Mononuclear cell (primary cell): ENCODE data around the gene PCDHAC2. TPM values are rescaled to one million over a fixed set of nuclear protein-coding genes. Genes with fewer than 3 reads are reported as not detected.

Source experiments
- H3K27me3 ChIP-seq: 2 replicates; pipeline ENCODE4 v1.6.0; 2011; ENCODE audit warnings: low read length, control low read depth; ENCODE audit not compliant: insufficient read depth
- H3K4me1 ChIP-seq: 2 replicates; pipeline ENCODE4 v1.5.1; 2011; ENCODE audit warnings: mild to moderate bottlenecking, low read length, control low read depth; ENCODE audit not compliant: insufficient read depth
- H3K4me3 ChIP-seq: 2 replicates; pipeline ENCODE4 v1.5.1; 2011; ENCODE audit warnings: mild to moderate bottlenecking, low read length, moderate library complexity
- H3K9me3 ChIP-seq: 2 replicates; pipeline ENCODE4 v1.5.1; 2011; ENCODE audit warnings: low read depth, mild to moderate bottlenecking, control low read depth, low read length
- total RNA-seq: library from RNA; depleted of rRNA; stranded (reverse); fragments of >200 nt; gene quantifications from one replicate; pipeline ENCODE4 v1.2.3, GENCODE V29; 2012

Gene PCDHAC2, protein sequence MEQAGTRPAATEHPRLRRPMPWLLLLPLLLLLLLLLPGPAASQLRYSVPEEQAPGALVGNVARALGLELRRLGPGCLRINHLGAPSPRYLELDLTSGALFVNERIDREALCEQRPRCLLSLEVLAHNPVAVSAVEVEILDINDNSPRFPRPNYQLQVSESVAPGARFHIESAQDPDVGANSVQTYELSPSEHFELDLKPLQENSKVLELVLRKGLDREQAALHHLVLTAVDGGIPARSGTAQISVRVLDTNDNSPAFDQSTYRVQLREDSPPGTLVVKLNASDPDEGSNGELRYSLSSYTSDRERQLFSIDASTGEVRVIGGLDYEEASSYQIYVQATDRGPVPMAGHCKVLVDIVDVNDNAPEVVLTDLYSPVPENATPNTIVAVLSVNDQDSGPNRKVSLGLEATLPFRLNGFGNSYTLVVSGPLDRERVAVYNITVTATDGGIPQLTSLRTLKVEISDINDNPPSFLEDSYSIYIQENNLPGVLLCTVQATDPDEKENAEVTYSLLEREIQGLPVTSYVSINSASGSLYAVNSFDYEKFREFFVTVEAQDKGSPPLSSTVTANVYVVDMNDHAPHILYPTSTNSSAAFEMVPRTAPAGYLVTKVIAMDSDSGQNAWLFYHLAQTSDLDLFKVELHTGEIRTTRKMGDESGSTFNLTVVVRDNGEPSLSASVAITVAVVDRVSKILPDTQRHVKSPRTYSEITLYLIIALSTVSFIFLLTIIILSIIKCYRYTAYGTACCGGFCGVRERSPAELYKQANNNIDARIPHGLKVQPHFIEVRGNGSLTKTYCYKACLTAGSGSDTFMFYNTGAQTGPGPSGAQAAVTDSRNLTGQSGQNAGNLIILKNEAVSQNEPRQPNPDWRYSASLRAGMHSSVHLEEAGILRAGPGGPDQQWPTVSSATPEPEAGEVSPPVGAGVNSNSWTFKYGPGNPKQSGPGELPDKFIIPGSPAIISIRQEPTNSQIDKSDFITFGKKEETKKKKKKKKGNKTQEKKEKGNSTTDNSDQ
- not detected for total RNA-seq

DNA sequence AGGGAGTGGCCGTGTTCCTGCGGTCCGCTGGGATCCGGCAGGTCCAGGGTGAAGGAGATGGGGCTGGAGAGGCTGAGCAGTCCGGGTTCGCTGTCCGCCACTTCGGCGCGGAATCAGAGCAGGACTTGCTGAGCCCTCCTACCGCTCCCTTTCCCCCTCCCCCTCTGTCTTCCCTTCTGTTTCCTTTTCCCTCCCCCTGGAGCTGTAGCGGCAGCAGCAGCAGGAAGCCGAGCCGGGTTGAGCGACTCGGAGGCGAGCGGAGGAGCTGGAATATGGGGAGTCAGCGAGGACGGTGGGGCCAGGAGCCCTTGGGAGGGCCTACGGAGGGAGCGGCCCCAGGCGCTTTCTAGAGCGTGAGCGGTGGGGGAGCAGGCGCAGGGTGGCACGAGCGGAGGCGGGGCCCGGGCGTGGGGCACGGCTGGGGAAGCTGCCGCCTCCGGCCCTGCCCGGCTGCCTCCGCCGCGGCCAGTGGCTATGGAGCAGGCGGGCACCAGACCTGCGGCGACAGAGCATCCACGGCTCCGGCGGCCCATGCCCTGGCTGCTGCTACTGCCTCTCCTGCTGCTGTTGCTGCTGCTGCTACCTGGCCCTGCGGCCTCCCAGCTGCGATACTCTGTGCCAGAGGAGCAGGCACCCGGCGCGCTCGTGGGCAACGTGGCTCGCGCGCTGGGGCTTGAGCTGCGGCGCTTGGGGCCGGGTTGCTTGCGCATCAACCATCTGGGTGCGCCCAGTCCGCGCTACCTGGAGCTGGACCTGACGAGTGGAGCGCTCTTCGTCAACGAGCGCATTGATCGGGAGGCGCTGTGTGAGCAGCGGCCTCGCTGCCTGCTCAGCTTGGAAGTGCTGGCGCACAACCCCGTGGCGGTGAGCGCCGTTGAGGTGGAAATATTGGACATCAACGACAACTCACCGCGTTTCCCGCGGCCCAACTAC is at the start of gene PCDHAC2:
PCDHAC2 (plus strand) TSS at position 184 of the 933 bp plus-strand sequence; CDS start at position 475, 291 bp downstream.
- peaks cover 33% of the 10 kb centered on the region for H3K27me3 ChIP-seq
- no peaks in the 10 kb centered on the region for H3K9me3 ChIP-seq
- H3K4me3 ChIP-seq, result no peak within 1 kb of the TSS
- H3K4me1 ChIP-seq, result no peaks in the 10 kb centered on the region

DNA sequence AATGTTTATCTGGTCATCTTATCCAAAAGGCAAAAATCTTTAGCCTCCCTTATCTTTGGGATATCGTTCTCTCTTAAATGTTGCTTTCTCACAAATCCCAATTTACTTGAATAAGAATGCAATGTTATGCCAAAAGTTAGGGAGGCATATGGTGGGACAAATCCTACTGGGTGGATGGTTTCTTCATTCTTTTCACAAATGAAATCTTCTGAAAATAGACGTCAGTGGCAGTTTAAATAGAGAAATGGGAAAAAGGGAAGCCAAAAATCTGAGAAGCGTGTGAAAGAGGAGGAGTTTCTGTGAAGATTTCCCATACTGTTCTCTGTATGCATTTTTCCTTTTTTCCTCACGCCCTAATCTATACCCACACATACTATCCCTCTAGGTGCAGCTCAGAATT is 42.7 kb upstream of the PCDHAC2 start:
- Histone ChIP-seq H3K27me3 (peaks cover 39% of the 10 kb centered on the region), H3K4me1 (no peaks in the 10 kb centered on the region), H3K4me3 (no peak overlapping the region), H3K9me3 (no peaks in the 10 kb centered on the region)

DNA sequence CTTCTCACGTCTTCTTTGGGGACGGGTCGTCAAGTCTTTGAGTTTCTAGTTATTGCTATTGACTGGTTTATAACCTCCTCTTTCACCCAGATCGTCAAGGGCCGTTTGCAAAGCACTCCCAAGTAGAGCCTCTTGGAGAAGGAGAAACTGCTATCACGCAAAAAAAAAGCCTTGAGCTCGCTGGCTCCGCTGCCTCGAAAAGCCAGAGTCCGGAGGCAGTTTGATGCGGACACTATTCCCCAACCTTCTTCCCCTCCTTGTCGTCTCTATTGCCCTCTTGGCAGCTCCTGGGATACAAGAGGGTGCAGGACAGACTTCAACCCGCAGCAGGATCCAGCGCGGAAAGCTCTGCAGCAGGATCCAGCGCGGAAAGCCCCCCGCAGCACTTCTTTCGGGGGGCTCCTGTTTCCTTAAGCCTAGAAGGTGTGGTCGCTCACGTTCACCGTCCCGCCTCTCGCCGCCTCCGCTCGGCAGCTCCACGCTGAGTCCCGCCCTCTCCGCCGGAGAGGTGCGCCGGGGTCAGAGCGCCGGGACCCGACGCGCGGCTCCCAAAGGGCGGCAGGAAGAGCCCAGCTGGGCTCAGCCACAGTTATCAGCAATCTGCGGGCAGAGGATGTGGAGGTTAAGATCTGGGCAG is 40.4 kb upstream of the PCDHAC2 start, which contains the start of gene PCDHAC1:
PCDHAC1 (plus strand) TSS at position 494 of the 637 bp plus-strand sequence. CDS start 594 bp downstream, outside the sequence.
- Histone ChIP-seq H3K4me1 (no peaks in the 10 kb centered on the region), H3K4me3 (no peak within 1 kb of the TSS), H3K27me3 (peaks cover 54% of the 10 kb centered on the region), H3K9me3 (no peaks in the 10 kb centered on the region)

GRCh38 chr5:140926443-140927227 is 39.6 kb upstream of the PCDHAC2 start:
- no peak overlapping the region for H3K4me3 ChIP-seq

GRCh38 chr5:140927228-140927573 is 39.1 kb upstream of the PCDHAC2 start:
- H3K27me3 ChIP-seq, result peaks cover 54% of the 10 kb centered on the region
- no peaks in the 10 kb centered on the region for H3K9me3 ChIP-seq
- no peak overlapping the region for H3K4me3 ChIP-seq

More at GRCh38 chr5:140926443-140927227, 39.6 kb upstream of the PCDHAC2 start:
- no peaks in the 10 kb centered on the region for H3K9me3 ChIP-seq
- H3K27me3 ChIP-seq, result peaks cover 54% of the 10 kb centered on the region
- H3K4me1 ChIP-seq, result no peaks in the 10 kb centered on the region

GRCh38 chr5:140934964-140935606 is 31.2 kb upstream of the PCDHAC2 start:
- Histone ChIP-seq H3K4me3 (no peak overlapping the region), H3K27me3 (peaks cover 3% of the 10 kb centered on the region), H3K9me3 (no peaks in the 10 kb centered on the region), H3K4me1 (no peaks in the 10 kb centered on the region)

More at GRCh38 chr5:140927228-140927573, 39.1 kb upstream of the PCDHAC2 start:
- H3K4me1 ChIP-seq, result no peaks in the 10 kb centered on the region

GRCh38 chr5:140946578-140946977 is 19.7 kb upstream of the PCDHAC2 start:
- no peak overlapping the region for H3K4me3 ChIP-seq
- H3K4me1 ChIP-seq, result no peaks in the 10 kb centered on the region
- H3K9me3 ChIP-seq, result peaks cover 6% of the 10 kb centered on the region
- no peaks in the 10 kb centered on the region for H3K27me3 ChIP-seq

- Histone ChIP-seq H3K27me3 (no peaks in the 10 kb centered on the region), H3K4me1 (no peaks in the 10 kb centered on the region), H3K9me3 (no peaks in the 10 kb centered on the region), H3K4me3 (no peak overlapping the region)
These were observed 14.6 kb upstream of the PCDHAC2 start for GRCh38 chr5:140951636-140952035.

GRCh38 chr5:140953234-140953633 is 13.0 kb upstream of the PCDHAC2 start:
- Histone ChIP-seq H3K4me1 (no peaks in the 10 kb centered on the region), H3K9me3 (no peaks in the 10 kb centered on the region), H3K4me3 (no peak overlapping the region), H3K27me3 (no peaks in the 10 kb centered on the region)

- peaks cover 24% of the 10 kb centered on the region for H3K27me3 ChIP-seq
- H3K4me1 ChIP-seq, result no peaks in the 10 kb centered on the region
- no peaks in the 10 kb centered on the region for H3K9me3 ChIP-seq
- H3K4me3 ChIP-seq, result no peak overlapping the region
These were observed 4.1 kb upstream of the PCDHAC2 start for GRCh38 chr5:140962190-140962589.

DNA sequence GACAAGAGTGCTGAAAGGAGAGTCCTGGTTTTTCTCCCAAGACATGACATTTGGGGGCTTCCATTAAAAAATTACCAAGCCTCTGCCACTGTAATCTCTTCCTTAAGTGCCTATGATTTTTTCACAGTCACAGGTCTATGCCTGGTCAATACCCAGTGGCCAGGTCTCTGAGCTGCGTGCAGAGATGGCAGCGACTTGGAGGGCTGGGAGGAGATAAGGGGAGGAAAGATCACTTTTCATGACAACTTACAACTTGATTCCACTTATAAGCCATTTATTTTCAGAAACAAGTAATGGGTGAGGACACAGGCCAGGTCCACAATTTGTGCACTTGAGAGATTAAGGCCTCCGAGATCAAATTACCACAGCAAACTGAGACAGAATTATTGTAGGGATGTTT is 1.9 kb upstream of the PCDHAC2 start:
- Histone ChIP-seq H3K9me3 (no peaks in the 10 kb centered on the region), H3K27me3 (peaks cover 33% of the 10 kb centered on the region), H3K4me3 (no peak overlapping the region), H3K4me1 (no peaks in the 10 kb centered on the region)

- Histone ChIP-seq H3K4me1 (no peaks in the 10 kb centered on the region), H3K4me3 (no peak overlapping the region), H3K9me3 (no peaks in the 10 kb centered on the region), H3K27me3 (peaks cover 33% of the 10 kb centered on the region)
These were observed 377 bp upstream of the PCDHAC2 start for GRCh38 chr5:140965905-140966292.
